Fibroblast of lung (primary cell): Measurements from ENCODE around the gene GPSM1. TPM values are rescaled to one million over a fixed set of nuclear protein-coding genes. Genes with fewer than 3 reads are reported as not detected.
A peak's percentile ranks its signal among the peaks of the same experiment; 100 is the strongest.

ENCODE experiments used
- DNase-seq, 2 donors: peaks; one replicate each; pipeline versions ENCODE4 v3.0.0 to v3.0.0-alpha.2; 2010; ENCODE audit warnings: low read depth in 2 of 2
- H2AFZ ChIP-seq: 2 replicates; pipeline ENCODE4 v1.5.1; 2012; ENCODE audit warnings: low read length, control low read depth, inconsistent platforms
- H3K27ac ChIP-seq: 2 replicates; pipeline ENCODE4 v1.5.1; 2011; ENCODE audit warnings: low read length, control low read depth; ENCODE audit not compliant: insufficient read depth
- H3K27me3 ChIP-seq: 2 replicates; pipeline ENCODE4 v1.5.1; 2011; ENCODE audit warnings: mild to moderate bottlenecking, low read length; ENCODE audit not compliant: control insufficient read depth, insufficient read depth
- H3K36me3 ChIP-seq: 2 replicates; pipeline ENCODE4 v1.5.1; 2011; ENCODE audit warnings: low read length; ENCODE audit not compliant: control insufficient read depth, insufficient read depth
- H3K4me1 ChIP-seq: 2 replicates; pipeline ENCODE4 v1.5.1; 2011; ENCODE audit warnings: low read length; ENCODE audit not compliant: control insufficient read depth, insufficient read depth; ENCODE audit errors: extremely low read depth
- H3K4me2 ChIP-seq: 2 replicates; pipeline ENCODE4 v1.5.1; 2011; ENCODE audit warnings: low read length, control low read depth; ENCODE audit not compliant: insufficient read depth; ENCODE audit errors: extremely low read depth
- H3K4me3 ChIP-seq, 4 experiments: fragments of 200-600 bp in 1 of 4; sonication (generic) in 1 of 4; replicated peaks in 1 of 4; 2 replicates each; pipeline ENCODE4 v1.5.1; 2011 to 2016; ENCODE audit warnings: low read length in 4 of 4, low read depth in 3 of 4, mild to moderate bottlenecking in 3 of 4, control low read depth in 2 of 4, inconsistent platforms in 1 of 4, mixed read lengths in 1 of 4; ENCODE audit not compliant: insufficient read depth in 1 of 4; ENCODE audit errors: control extremely low read depth in 1 of 4
- H3K79me2 ChIP-seq: 2 replicates; pipeline ENCODE4 v1.5.1; 2012; ENCODE audit warnings: mild to moderate bottlenecking, low read length, inconsistent platforms; ENCODE audit not compliant: control insufficient read depth, insufficient read depth
- H3K9ac ChIP-seq: 2 replicates; pipeline ENCODE4 v1.5.1; 2011; ENCODE audit warnings: mild to moderate bottlenecking, low read length, control low read depth; ENCODE audit not compliant: insufficient read depth
- H3K9me3 ChIP-seq: 2 replicates; pipeline ENCODE4 v1.5.1; 2012; ENCODE audit warnings: low read depth, low read length; ENCODE audit not compliant: control insufficient read depth, insufficient read depth
- H4K20me1 ChIP-seq: 2 replicates; pipeline ENCODE4 v1.5.1; 2011; ENCODE audit warnings: low read length; ENCODE audit not compliant: control insufficient read depth, insufficient read depth; ENCODE audit errors: extremely low read depth
- CTCF ChIP-seq, 2 donors: IDR thresholded peaks in 1 of 2; conservative IDR thresholded peaks in 1 of 2; 1 replicate in 1 of 2; 2 replicates in 1 of 2; pipeline ENCODE4 v1.5.1; 2011 to 2012; ENCODE audit warnings: low read length in 2 of 2, control low read depth in 1 of 2, inconsistent platforms in 1 of 2, low read depth in 1 of 2, mild to moderate bottlenecking in 1 of 2
- EZH2 ChIP-seq: IDR thresholded peaks from 2 replicates; pipeline ENCODE4 v1.5.1; 2012; ENCODE audit warnings: low read length, control low read depth, mild to moderate bottlenecking; ENCODE audit errors: missing control alignments
- polyA plus RNA-seq, 2 donors: library from polyadenylated mRNA; depleted of rRNA in 1 of 2; stranded (reverse) in 1 of 2; unstranded in 1 of 2; fragments of >200 nt; gene quantifications; 2 replicates each; pipeline ENCODE4 v1.2.1, GENCODE V29; 2011 to 2012; ENCODE audit warnings: missing spikeins in 1 of 2
- total RNA-seq: library from RNA; depleted of rRNA; stranded (reverse); fragments of >200 nt; gene quantifications from 2 replicates; pipeline ENCODE4 v1.2.1, GENCODE V29; 2014

The GPSM1 gene
- total and polyA plus RNA-seq, 2 donors (not counting 1 experiment from before 2014, with no cell fraction given): 15.8 to 60.3 TPM

GRCh38 chr9:136372561-136373299 is 45.4 kb downstream of the GPSM1 start:
- Histone ChIP-seq H3K36me3 (peaks cover 7% of the 10 kb centered on the region), H3K4me1 (peaks cover 18% of the 10 kb centered on the region), H3K4me3 (no peak overlapping the region), H3K9ac (peak overlapping the region; percentile 48), H3K27me3 (no peaks in the 10 kb centered on the region), H2AFZ (peak overlapping the region; percentile 54), H3K9me3 (no peaks in the 10 kb centered on the region), H3K79me2 (no peaks in the 10 kb centered on the region), H3K4me2 (peak overlapping the region; percentile 48), H3K27ac (peak overlapping the region; percentile 30), H4K20me1 (no peaks in the 10 kb centered on the region)
- DNase-seq: peak; percentile 75 to 87
- peak; percentile 22 to 46 for TF ChIP-seq CTCF (conservative IDR thresholded peaks at IDR 0.05 in 1 of 2, IDR thresholded peaks at IDR 0.05 in 1 of 2; ENCODE audit: low read depth in 1 of 2, low read length in 2 of 2)
- TF ChIP-seq EZH2: no peak

GRCh38 chr9:136373300-136374182 is 46.2 kb downstream of the GPSM1 start, which contains the start of gene CARD9:
CARD9 (minus strand) TSS chr9:136373669; CDS start chr9:136372078, 1,591 bp downstream.
- H3K27ac ChIP-seq: peak within 1 kb of the TSS; percentile 30
- no peaks in the 10 kb centered on the region for H3K79me2 ChIP-seq
- H3K4me3 ChIP-seq: no peak within 1 kb of the TSS
- H3K4me1 ChIP-seq: peaks cover 18% of the 10 kb centered on the region
- peaks cover 7% of the 10 kb centered on the region for H3K36me3 ChIP-seq
- H2AFZ ChIP-seq: peak within 1 kb of the TSS; percentile 4
- H3K9ac ChIP-seq: peak within 1 kb of the TSS; percentile 48
- no peak for TF ChIP-seq EZH2
- TF ChIP-seq CTCF (conservative IDR thresholded peaks at IDR 0.05 in 1 of 2, IDR thresholded peaks at IDR 0.05 in 1 of 2; ENCODE audit: low read depth in 1 of 2, low read length in 2 of 2): no peak
- H3K4me2 ChIP-seq: peak within 1 kb of the TSS; percentile 48
- H3K9me3 ChIP-seq: no peaks in the 10 kb centered on the region
- no peaks in the 10 kb centered on the region for H4K20me1 ChIP-seq
- H3K27me3 ChIP-seq: no peaks in the 10 kb centered on the region
- no peak for DNase-seq

DNA sequence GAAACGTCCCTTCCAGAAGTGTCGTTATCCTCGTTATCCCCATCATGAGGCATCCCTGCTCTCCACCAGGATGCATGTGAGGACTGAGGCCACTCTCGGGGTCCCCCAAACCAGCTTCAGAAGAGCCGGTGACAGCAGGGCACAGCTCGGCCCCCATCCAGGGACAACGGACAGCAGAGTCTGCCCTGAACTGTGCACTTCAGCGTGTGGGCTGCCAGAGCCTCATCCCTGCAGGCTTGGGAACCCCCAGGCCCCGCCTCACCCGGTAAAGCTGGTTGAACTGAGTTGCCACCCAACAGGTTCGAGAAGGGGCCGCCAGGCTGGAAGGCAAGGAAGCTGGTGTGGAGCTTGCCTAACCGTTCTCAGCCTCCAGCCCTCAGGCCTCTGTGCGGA is 46.8 kb downstream of the GPSM1 start:
- TF ChIP-seq EZH2 (no peak), CTCF (conservative IDR thresholded peaks at IDR 0.05 in 1 of 2, IDR thresholded peaks at IDR 0.05 in 1 of 2; ENCODE audit: low read depth in 1 of 2, low read length in 2 of 2) (no peak)
- Histone ChIP-seq H3K27me3 (no peaks in the 10 kb centered on the region), H3K4me2 (no peak overlapping the region), H3K4me3 (no peak overlapping the region), H2AFZ (no peak overlapping the region), H3K36me3 (peaks cover 9% of the 10 kb centered on the region), H3K9ac (no peak overlapping the region), H3K79me2 (no peaks in the 10 kb centered on the region), H4K20me1 (no peaks in the 10 kb centered on the region), H3K4me1 (peaks cover 18% of the 10 kb centered on the region), H3K9me3 (no peaks in the 10 kb centered on the region), H3K27ac (no peak overlapping the region)
- DNase-seq: no peak
